ENCODE data around the gene AREL1. TPM values are rescaled to one million over a fixed set of nuclear protein-coding genes. Genes with fewer than 3 reads are reported as not detected.

The AREL1 gene
- total and polyA plus RNA-seq, 3 donors from 2014 or later, result 47.7 to 69.9 (median 58.8) TPM

DNA sequence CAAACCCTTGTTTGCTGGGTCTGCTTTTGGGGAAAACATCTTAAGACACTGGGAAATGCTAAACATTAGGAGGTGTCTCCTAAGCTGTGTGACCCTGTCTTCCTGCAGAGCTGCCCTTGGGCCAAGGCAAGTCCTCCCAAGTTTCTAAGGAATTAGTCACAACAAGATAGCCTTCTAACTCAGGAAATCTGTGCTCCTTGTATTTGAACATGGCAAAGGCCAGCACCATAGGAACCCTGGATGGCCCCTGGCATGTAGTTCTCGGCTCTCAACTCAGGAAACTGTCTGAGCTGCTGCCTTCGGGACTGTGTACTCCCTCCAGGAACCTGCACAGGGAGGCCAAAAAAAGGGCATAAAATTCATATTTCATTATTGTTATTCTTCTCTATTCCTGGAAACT lies 63.2 kb downstream of the AREL1 start:
- Histone ChIP-seq H3K4me3 (no peak overlapping the region), H3K36me3 (ENCODE audit: low read depth, missing control alignments) (no peaks in the 10 kb centered on the region), H3K27me3 (no peaks in the 10 kb centered on the region), H3K27ac (no peak overlapping the region), H3K4me1 (peaks cover 53% of the 10 kb centered on the region), H3K9me3 (no peaks in the 10 kb centered on the region)
- 50 to 66% methylated on average over 2 of the region's 2 CpGs for WGBS, 2 donors
- intact Hi-C loops (cut with DNase I; ENCODE audit: low total_unique reads), result no loop called here
- TF ChIP-seq, protein P1, sequence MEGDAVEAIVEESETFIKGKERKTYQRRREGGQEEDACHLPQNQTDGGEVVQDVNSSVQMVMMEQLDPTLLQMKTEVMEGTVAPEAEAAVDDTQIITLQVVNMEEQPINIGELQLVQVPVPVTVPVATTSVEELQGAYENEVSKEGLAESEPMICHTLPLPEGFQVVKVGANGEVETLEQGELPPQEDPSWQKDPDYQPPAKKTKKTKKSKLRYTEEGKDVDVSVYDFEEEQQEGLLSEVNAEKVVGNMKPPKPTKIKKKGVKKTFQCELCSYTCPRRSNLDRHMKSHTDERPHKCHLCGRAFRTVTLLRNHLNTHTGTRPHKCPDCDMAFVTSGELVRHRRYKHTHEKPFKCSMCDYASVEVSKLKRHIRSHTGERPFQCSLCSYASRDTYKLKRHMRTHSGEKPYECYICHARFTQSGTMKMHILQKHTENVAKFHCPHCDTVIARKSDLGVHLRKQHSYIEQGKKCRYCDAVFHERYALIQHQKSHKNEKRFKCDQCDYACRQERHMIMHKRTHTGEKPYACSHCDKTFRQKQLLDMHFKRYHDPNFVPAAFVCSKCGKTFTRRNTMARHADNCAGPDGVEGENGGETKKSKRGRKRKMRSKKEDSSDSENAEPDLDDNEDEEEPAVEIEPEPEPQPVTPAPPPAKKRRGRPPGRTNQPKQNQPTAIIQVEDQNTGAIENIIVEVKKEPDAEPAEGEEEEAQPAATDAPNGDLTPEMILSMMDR (IDR thresholded peaks at IDR 0.05), result no peak
- no peak for TF ChIP-seq POLR2A (IDR thresholded peaks at IDR 0.05)
- DNase-seq, result no peak

DNA sequence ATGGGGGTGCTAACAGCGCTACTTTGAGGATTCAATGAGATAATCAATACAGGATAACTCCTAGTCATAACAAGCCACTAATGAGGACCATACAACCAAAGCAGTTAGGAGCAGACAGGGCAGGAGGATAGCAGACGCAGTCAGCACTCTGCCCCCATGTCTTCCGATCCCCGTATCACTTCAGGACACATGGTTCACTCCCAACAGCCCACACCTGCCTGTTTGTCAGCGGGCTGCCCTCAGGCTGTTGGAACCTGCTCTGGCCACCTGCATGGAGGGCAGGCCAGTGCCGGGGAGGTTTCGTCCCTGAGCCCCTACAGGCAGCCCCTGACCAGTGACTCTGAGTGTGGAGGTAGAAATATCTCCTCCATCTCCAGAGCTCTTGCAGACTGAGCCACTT lies 63.7 kb downstream of the AREL1 start:
- no peak for TF ChIP-seq POLR2A (IDR thresholded peaks at IDR 0.05)
- TF ChIP-seq, protein P1 (IDR thresholded peaks at IDR 0.05), result no peak
- Histone ChIP-seq H3K27me3 (no peaks in the 10 kb centered on the region), H3K9me3 (no peaks in the 10 kb centered on the region), H3K27ac (no peak overlapping the region), H3K4me1 (peaks cover 48% of the 10 kb centered on the region), H3K36me3 (ENCODE audit: low read depth, missing control alignments) (no peaks in the 10 kb centered on the region), H3K4me3 (no peak overlapping the region)
- intact Hi-C loops (cut with DNase I; ENCODE audit: low total_unique reads), result no loop called here
- WGBS, 2 donors, result 57% methylated on average over 7 of the region's 7 CpGs
- no peak for DNase-seq

DNA sequence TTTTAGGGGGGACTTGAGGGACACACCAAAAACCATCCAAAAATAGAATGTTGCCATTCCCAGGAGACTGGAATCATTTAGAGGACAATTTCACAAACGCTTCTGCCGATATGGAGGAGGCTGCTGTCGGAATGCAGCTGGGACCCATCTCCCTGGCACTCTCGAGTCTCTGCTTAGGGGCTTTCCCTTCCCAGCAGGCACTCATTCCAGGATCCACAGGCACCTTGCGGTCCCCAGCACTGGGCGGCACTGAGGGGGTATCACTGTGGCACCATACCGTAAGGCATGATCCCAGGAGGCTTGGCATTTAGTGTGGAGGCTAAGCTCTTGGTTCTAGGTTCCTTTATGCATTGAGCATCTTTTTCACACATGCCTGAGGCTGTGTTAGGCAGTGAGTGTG lies 64.3 kb downstream of the AREL1 start:
- Histone ChIP-seq H3K27me3 (no peaks in the 10 kb centered on the region), H3K9me3 (no peaks in the 10 kb centered on the region), H3K36me3 (ENCODE audit: low read depth, missing control alignments) (no peaks in the 10 kb centered on the region), H3K27ac (no peak overlapping the region), H3K4me3 (no peak overlapping the region), H3K4me1 (peaks cover 46% of the 10 kb centered on the region)
- 38 to 64% methylated on average over 4 to 7 of the region's 7 CpGs for WGBS, 2 donors
- TF ChIP-seq, protein P1 (IDR thresholded peaks at IDR 0.05), result no peak
- no peak for TF ChIP-seq POLR2A (IDR thresholded peaks at IDR 0.05)
- DNase-seq, result no peak
- intact Hi-C loops (cut with DNase I; ENCODE audit: low total_unique reads), result no loop called here

DNA sequence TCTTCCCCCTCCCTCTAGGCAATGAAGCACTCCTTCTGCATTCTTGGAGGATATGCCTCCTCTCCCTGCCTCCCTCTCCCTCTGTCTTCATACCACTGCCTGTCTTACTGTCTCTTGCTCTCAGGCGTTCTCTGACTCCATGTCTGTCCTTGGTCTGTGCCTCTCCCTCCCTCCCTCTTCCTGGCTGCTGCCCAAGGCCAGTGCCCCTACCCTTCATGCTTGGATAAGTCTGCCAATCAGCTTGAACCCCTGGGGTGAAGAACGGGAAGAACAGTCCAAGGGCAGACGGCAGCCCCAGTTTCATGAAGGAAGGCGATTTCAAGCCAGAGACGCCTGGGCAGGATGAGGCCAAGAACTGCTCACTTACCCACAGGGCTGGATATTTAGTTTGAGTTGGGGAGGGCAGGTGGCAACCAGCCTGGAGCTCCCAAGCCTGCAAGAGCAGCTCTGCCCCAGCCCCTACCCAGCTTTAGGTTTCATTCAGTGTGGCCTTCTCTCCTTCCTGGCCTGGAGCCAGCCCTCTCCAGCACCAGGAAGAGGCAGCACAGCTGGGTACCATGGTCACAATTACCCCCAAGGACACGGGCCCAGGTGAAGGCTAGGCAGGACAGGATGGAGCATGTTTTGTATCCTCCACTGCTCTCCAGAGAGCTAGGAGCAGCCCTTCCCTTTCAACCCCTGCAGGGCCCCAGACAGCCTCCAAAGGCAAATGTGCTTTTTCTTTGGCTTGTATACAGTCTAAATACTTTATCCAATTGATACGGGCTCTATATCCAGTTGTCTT lies 65.0 kb downstream of the AREL1 start:
- no peaks in the 10 kb centered on the region for H3K36me3 ChIP-seq (ENCODE audit: low read depth, missing control alignments)
- no peaks in the 10 kb centered on the region for H3K9me3 ChIP-seq
- H3K4me1 ChIP-seq, result peaks cover 43% of the 10 kb centered on the region
- WGBS, 2 donors, result 19 to 44% methylated on average over 7 of the region's 7 CpGs
- H3K27me3 ChIP-seq, result no peaks in the 10 kb centered on the region
- no peak overlapping the region for H3K4me3 ChIP-seq
- intact Hi-C loops (cut with DNase I; ENCODE audit: low total_unique reads), result no loop called here
- TF ChIP-seq POLR2A (IDR thresholded peaks at IDR 0.05), result no peak
- TF ChIP-seq, protein P1 (IDR thresholded peaks at IDR 0.05), result no peak
- peak; percentile 33 for DNase-seq
- H3K27ac ChIP-seq, result peak overlapping the region in 1 of 2 donors; percentile 21

All from testis (tissue), 3 donors.